HEK293T (cell line): ENCODE measurements around the gene VAX1.

Experiments used
- CTCF ChIA-PET: fragments of 350-600 bp; formaldehyde crosslinking; extraction: SDS; loops from one replicate; lab custom pipeline; 2021; ENCODE audit warnings: antibody characterized with exemption, inconsistent platforms; lab: Yijun Ruan, JAX
- POLR2A ChIA-PET: fragments of 350-600 bp; formaldehyde crosslinking; extraction: SDS; loops from one replicate; lab custom pipeline; 2020; ENCODE audit warnings: antibody characterized with exemption, inconsistent platforms; lab: Yijun Ruan, JAX
- DNase-seq: peaks from one replicate; pipeline ENCODE4 v3.0.0; 2012; ENCODE audit warnings: mixed read lengths; ENCODE audit errors: extremely low spot score
- ARNT ChIP-seq: fragments of 450-650 bp; IDR thresholded peaks from 2 replicates; pipeline ENCODE4 v1.6.1; 2017; ENCODE audit warnings: mild to moderate bottlenecking
- BHLHE40 ChIP-seq: fragments of 450-650 bp; IDR thresholded peaks from 2 replicates; pipeline ENCODE4 v1.6.1; 2016; ENCODE audit warnings: mild to moderate bottlenecking, moderate library complexity, borderline replicate concordance
- CTBP1 ChIP-seq: fragments of 450-650 bp; IDR thresholded peaks from 2 replicates; pipeline ENCODE4 v1.6.1; 2016; ENCODE audit warnings: borderline replicate concordance
- ELF4 ChIP-seq: fragments of 450-650 bp; IDR thresholded peaks from 2 replicates; pipeline ENCODE4 v1.6.1; 2017; ENCODE audit warnings: antibody characterized with exemption
- FOXA1 ChIP-seq: fragments of 450-650 bp; IDR thresholded peaks from 2 replicates; pipeline ENCODE4 v1.6.1; 2016; ENCODE audit warnings: mild to moderate bottlenecking
- FOXK2 ChIP-seq: fragments of 450-650 bp; IDR thresholded peaks from 2 replicates; pipeline ENCODE4 v1.6.1; 2016; ENCODE audit warnings: mild to moderate bottlenecking
- FOXM1 ChIP-seq: fragments of 450-650 bp; IDR thresholded peaks from 2 replicates; pipeline ENCODE4 v1.6.1; 2017; ENCODE audit warnings: mild to moderate bottlenecking, borderline replicate concordance
- HDGF ChIP-seq: fragments of 450-650 bp; IDR thresholded peaks from 2 replicates; pipeline ENCODE4 v1.6.1; 2017; ENCODE audit warnings: antibody characterized with exemption, borderline replicate concordance
- L3MBTL2 ChIP-seq: fragments of 450-650 bp; conservative IDR thresholded peaks from 2 replicates; pipeline ENCODE4 v1.6.1; 2016; ENCODE audit warnings: mild to moderate bottlenecking
- LEF1 ChIP-seq: fragments of 450-650 bp; IDR thresholded peaks from 2 replicates; pipeline ENCODE4 v1.6.1; 2017; ENCODE audit warnings: mild to moderate bottlenecking, borderline replicate concordance
- NFRKB ChIP-seq: fragments of 450-650 bp; IDR thresholded peaks from 2 replicates; pipeline ENCODE4 v1.6.1; 2016; ENCODE audit warnings: mild to moderate bottlenecking, moderate library complexity
- PKNOX1 ChIP-seq: fragments of 450-650 bp; IDR thresholded peaks from 2 replicates; pipeline ENCODE4 v1.6.1; 2016
- SP1 ChIP-seq: fragments of 450-650 bp; IDR thresholded peaks from 2 replicates; pipeline ENCODE4 v1.6.1; 2017
- SUZ12 ChIP-seq: fragments of 450-650 bp; IDR thresholded peaks from 2 replicates; pipeline ENCODE4 v1.6.1; 2016; ENCODE audit warnings: mild to moderate bottlenecking
- TARDBP ChIP-seq: fragments of 450-650 bp; IDR thresholded peaks from 2 replicates; pipeline ENCODE4 v1.6.1; 2016
- ZNF384 ChIP-seq: fragments of 450-650 bp; IDR thresholded peaks from 2 replicates; pipeline ENCODE4 v1.6.1; 2016

The VAX1 gene

GRCh38 chr10:117135026-117135372 is 3.1 kb downstream of the VAX1 start:
- POLR2A ChIA-PET = no interaction called here
- TF ChIP-seq SP1 = no peak
- no peak for TF ChIP-seq ZNF384
- no peak for TF ChIP-seq SUZ12
- TF ChIP-seq FOXA1 = no peak
- no peak for TF ChIP-seq ARNT
- no peak for TF ChIP-seq TARDBP
- no peak for TF ChIP-seq FOXM1
- no peak for TF ChIP-seq PKNOX1
- no peak for TF ChIP-seq ELF4
- DNase-seq = no peak
- CTCF ChIA-PET = interaction anchor here (0.9 kb wide), 1 partner anchor 23 kb away, joined by 3 read pairs; no protein-coding TSS in a partner anchor

- POLR2A ChIA-PET = no interaction called here
- no peak for TF ChIP-seq PKNOX1
- TF ChIP-seq HDGF = no peak
- no peak for TF ChIP-seq CTBP1
- no peak for TF ChIP-seq SP1
- no peak for TF ChIP-seq ELF4
- no peak for TF ChIP-seq LEF1
- TF ChIP-seq ARNT = no peak
- TF ChIP-seq SUZ12 = no peak
- TF ChIP-seq TARDBP = no peak
- TF ChIP-seq NFRKB = no peak
- no peak for TF ChIP-seq FOXK2
- CTCF ChIA-PET = no interaction called here
- no peak for DNase-seq
Measured at GRCh38 chr10:117134306-117135025, 3.6 kb downstream of the VAX1 start.

DNA sequence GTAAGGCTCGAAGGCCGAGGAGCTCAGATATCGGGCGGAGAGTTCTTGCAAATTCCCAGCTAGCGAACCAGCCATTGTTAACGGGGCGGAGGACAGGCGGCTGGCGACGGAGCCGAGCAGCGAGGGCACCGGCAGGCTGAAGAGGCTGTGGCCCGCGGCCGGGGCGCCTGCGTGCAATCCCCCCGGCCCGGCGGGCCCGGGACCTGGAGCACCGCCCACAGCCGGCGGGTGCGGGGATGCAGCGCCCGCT is 4.1 kb downstream of the VAX1 start:
- no peak for DNase-seq
- ChIA-PET POLR2A (no interaction called here), CTCF (no interaction called here)
- TF ChIP-seq FOXA1 = no peak
- no peak for TF ChIP-seq FOXK2
- no peak for TF ChIP-seq PKNOX1
- TF ChIP-seq ELF4 = no peak
- TF ChIP-seq ARNT = no peak
- TF ChIP-seq NFRKB = no peak
- no peak for TF ChIP-seq TARDBP
- no peak for TF ChIP-seq CTBP1
- TF ChIP-seq SP1 = no peak
- TF ChIP-seq HDGF = no peak
- TF ChIP-seq ZNF384 = no peak
- no peak for TF ChIP-seq BHLHE40
- no peak for TF ChIP-seq LEF1
- no peak for TF ChIP-seq SUZ12
- TF ChIP-seq FOXM1 = no peak
- TF ChIP-seq L3MBTL2 = no peak

- ChIA-PET POLR2A (no interaction called here), CTCF (no interaction called here)
- no peak for DNase-seq
- TF ChIP-seq FOXK2 = no peak
- TF ChIP-seq CTBP1 = no peak
- no peak for TF ChIP-seq HDGF
- TF ChIP-seq ZNF384 = no peak
- TF ChIP-seq TARDBP = no peak
- TF ChIP-seq L3MBTL2 = no peak
- TF ChIP-seq NFRKB = no peak
- TF ChIP-seq SP1 = no peak
- no peak for TF ChIP-seq PKNOX1
- no peak for TF ChIP-seq BHLHE40
- no peak for TF ChIP-seq SUZ12
- TF ChIP-seq FOXA1 = no peak
- TF ChIP-seq ELF4 = no peak
- no peak for TF ChIP-seq LEF1
- TF ChIP-seq FOXM1 = no peak
- TF ChIP-seq ARNT = no peak
Measured at GRCh38 chr10:117133273-117134055, 4.6 kb downstream of the VAX1 start.

- ChIA-PET CTCF (no interaction called here), POLR2A (no interaction called here)
- no peak for TF ChIP-seq LEF1
- no peak for TF ChIP-seq L3MBTL2
- TF ChIP-seq SP1 = no peak
- no peak for TF ChIP-seq ZNF384
- TF ChIP-seq SUZ12 = no peak
- no peak for TF ChIP-seq PKNOX1
- TF ChIP-seq CTBP1 = no peak
- DNase-seq = no peak
Measured at GRCh38 chr10:117132751-117133231, 5.3 kb downstream of the VAX1 start.
